Loucy (cell line): ENCODE results near the gene AFF3.

Experiments
- H2AFZ ChIP-seq: fragments of 200-600 bp; sonication (generic); 2 replicates; pipeline ENCODE4 v1.6.0; 2016; ENCODE audit warnings: antibody characterized with exemption, mild to moderate bottlenecking, low read length, moderate library complexity
- H3F3A ChIP-seq: fragments of 200-600 bp; 2 replicates; pipeline ENCODE4 v1.6.0; 2016; ENCODE audit warnings: antibody characterized with exemption, low read depth, mild to moderate bottlenecking
- H3K27me3 ChIP-seq: fragments of 200-600 bp; sonication (generic); 2 replicates; pipeline ENCODE4 v1.6.1; 2014; ENCODE audit warnings: low read length, mild to moderate bottlenecking; ENCODE audit not compliant: insufficient read depth, poor library complexity, severe bottlenecking
- H3K36me3 ChIP-seq: fragments of 200-600 bp; sonication (generic); 2 replicates; pipeline ENCODE4 v1.6.1; 2016; ENCODE audit warnings: low read length; ENCODE audit not compliant: insufficient read depth
- H3K4me1 ChIP-seq: fragments of 200-600 bp; sonication (generic); 2 replicates; pipeline ENCODE4 v1.5.1; 2014; ENCODE audit warnings: low read length, mild to moderate bottlenecking; ENCODE audit not compliant: insufficient read depth, poor library complexity, severe bottlenecking
- H3K4me2 ChIP-seq: fragments of 200-600 bp; sonication (generic); 2 replicates; pipeline ENCODE4 v1.6.0; 2014; ENCODE audit warnings: antibody characterized with exemption, low read length, low read depth, mild to moderate bottlenecking; ENCODE audit not compliant: poor library complexity, severe bottlenecking
- H3K4me3 ChIP-seq: fragments of 200-600 bp; sonication (generic); 2 replicates; pipeline ENCODE4 v1.5.1; 2014; ENCODE audit warnings: low read length, mild to moderate bottlenecking, mixed read lengths; ENCODE audit not compliant: poor library complexity, severe bottlenecking
- H3K79me2 ChIP-seq: fragments of 200-600 bp; sonication (generic); 2 replicates; pipeline ENCODE4 v1.6.1; 2014; ENCODE audit warnings: low read length; ENCODE audit not compliant: insufficient read depth
- H3K9ac ChIP-seq: fragments of 200-600 bp; sonication (generic); 2 replicates; pipeline ENCODE4 v1.6.0; 2014; ENCODE audit warnings: mild to moderate bottlenecking, low read depth, low read length, moderate library complexity; ENCODE audit not compliant: poor library complexity, severe bottlenecking
- H3K9me2 ChIP-seq: fragments of 200-600 bp; sonication (generic); replicated peaks from 2 replicates; pipeline ENCODE4 v1.6.1; 2016; ENCODE audit warnings: low read depth, low read length, mixed read lengths
- H3K9me3 ChIP-seq: fragments of 200-600 bp; sonication (generic); 2 replicates; pipeline ENCODE4 v1.6.1; 2014; ENCODE audit warnings: mild to moderate bottlenecking, antibody characterized with exemption, low read length, low read depth; ENCODE audit not compliant: insufficient read depth
- H4K20me1 ChIP-seq: fragments of 200-600 bp; sonication (generic); 2 replicates; pipeline ENCODE4 v1.6.0; 2014; ENCODE audit warnings: antibody characterized with exemption, low read length, mild to moderate bottlenecking; ENCODE audit not compliant: insufficient read depth, poor library complexity, severe bottlenecking
- EZH2phosphoT487 ChIP-seq: fragments of 200-600 bp; IDR thresholded peaks from 2 replicates; pipeline ENCODE4 v1.6.1; 2018; ENCODE audit warnings: antibody characterized with exemption, mild to moderate bottlenecking, moderate library complexity, borderline replicate concordance
- TF ChIP-seq, protein P1 (sequence below): fragments of 200-600 bp; sonication (generic); conservative IDR thresholded peaks from 2 replicates; pipeline ENCODE4 v1.5.1; 2014; ENCODE audit warnings: mild to moderate bottlenecking, antibody characterized with exemption, low read length

Gene AFF3

DNA sequence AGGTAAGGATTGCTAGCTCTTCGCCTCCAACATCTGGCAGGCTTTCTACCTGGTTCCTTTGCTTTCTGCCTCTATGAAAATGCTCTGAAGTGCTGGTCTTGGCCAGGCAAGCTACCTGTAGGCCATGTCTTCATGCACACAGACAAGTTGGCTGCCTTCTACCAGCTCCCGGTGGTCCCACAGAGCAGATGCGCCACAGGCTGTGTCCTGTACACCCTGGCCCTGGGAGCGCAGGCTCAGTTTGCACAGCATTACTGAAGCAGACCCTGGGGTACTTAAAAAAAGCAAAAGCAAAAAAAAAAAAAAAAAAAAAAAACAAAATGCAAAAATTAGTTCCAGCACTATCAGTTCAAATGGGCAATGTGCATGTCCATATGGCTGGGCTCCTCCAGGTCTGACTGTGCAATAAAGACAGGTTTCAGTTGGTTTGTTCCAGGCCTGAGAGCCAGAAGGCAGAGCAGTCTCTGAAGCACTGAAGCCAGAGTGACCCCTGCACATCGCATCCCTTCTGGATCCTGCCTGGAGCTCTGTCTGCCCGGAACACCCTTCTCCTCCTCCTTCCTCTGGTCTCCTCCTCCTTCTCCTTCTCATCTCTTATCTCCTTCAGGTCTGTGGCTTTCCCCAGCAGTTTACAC is 364.6 kb downstream of the AFF3 start:
- Histone ChIP-seq H3K4me1 (peaks cover 8% of the 10 kb centered on the region), H3K36me3 (no peaks in the 10 kb centered on the region), H3K9ac (no peak overlapping the region), H3K9me2 (no peaks in the 10 kb centered on the region), H3K27me3 (no peaks in the 10 kb centered on the region), H3F3A (no peaks in the 10 kb centered on the region), H4K20me1 (no peaks in the 10 kb centered on the region), H3K4me2 (no peak overlapping the region), H3K9me3 (no peaks in the 10 kb centered on the region), H2AFZ (no peak overlapping the region), H3K79me2 (no peaks in the 10 kb centered on the region), H3K4me3 (no peak overlapping the region)
- TF ChIP-seq, protein P1, sequence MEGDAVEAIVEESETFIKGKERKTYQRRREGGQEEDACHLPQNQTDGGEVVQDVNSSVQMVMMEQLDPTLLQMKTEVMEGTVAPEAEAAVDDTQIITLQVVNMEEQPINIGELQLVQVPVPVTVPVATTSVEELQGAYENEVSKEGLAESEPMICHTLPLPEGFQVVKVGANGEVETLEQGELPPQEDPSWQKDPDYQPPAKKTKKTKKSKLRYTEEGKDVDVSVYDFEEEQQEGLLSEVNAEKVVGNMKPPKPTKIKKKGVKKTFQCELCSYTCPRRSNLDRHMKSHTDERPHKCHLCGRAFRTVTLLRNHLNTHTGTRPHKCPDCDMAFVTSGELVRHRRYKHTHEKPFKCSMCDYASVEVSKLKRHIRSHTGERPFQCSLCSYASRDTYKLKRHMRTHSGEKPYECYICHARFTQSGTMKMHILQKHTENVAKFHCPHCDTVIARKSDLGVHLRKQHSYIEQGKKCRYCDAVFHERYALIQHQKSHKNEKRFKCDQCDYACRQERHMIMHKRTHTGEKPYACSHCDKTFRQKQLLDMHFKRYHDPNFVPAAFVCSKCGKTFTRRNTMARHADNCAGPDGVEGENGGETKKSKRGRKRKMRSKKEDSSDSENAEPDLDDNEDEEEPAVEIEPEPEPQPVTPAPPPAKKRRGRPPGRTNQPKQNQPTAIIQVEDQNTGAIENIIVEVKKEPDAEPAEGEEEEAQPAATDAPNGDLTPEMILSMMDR = no peak
- TF ChIP-seq EZH2phosphoT487 = no peak

DNA sequence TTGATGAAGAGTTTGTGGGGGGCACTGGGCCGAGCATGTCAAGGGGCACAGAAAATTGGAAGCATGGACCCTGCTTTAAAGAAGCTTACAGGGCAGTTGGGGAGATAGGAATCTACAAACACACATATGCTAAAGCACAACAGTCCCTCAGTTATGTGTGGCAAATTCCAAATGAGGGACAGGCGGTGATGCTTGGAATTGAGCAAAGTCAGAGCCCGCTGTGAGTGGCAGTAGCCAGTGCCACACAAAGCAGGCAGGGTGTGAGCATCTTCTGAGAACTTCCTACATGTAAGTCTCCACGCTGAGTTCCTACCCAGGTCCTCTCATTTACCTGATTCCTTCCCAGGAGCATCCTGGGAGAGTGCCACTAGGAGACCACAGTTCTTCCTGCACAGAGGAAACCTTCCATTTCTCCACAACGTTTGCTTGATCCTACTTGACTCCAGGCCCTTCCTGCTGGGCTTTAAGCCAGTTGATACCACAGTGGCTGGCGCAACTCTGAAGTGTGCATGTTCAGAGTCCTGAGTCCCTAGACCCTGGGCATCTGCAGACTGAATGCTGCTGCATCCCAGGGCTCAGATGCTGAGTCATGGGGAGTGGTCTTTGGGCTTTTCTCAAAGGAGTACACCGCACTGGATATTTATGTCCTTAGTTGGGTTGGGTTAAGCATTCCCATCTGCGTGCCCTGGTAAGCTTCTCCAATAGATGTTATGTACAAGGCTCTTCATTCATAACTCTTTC is 365.3 kb downstream of the AFF3 start:
- Histone ChIP-seq H4K20me1 (no peaks in the 10 kb centered on the region), H3K9me2 (no peaks in the 10 kb centered on the region), H3K36me3 (no peaks in the 10 kb centered on the region), H3K79me2 (no peaks in the 10 kb centered on the region), H3F3A (no peaks in the 10 kb centered on the region), H3K27me3 (no peaks in the 10 kb centered on the region), H3K9me3 (no peaks in the 10 kb centered on the region), H3K4me2 (no peak overlapping the region), H2AFZ (no peak overlapping the region), H3K4me3 (no peak overlapping the region), H3K9ac (no peak overlapping the region), H3K4me1 (peaks cover 11% of the 10 kb centered on the region)
- TF ChIP-seq EZH2phosphoT487 = no peak
- TF ChIP-seq, protein P1 = no peak

GRCh38 chr2:99776206-99776905 is 366.0 kb downstream of the AFF3 start:
- H3K9ac ChIP-seq = no peak overlapping the region

More at GRCh38 chr2:99776206-99776905, 366.0 kb downstream of the AFF3 start:
- TF ChIP-seq EZH2phosphoT487 = no peak
- TF ChIP-seq, protein P1 = no peak
- Histone ChIP-seq H3K4me1 (peaks cover 11% of the 10 kb centered on the region), H3F3A (no peaks in the 10 kb centered on the region), H3K79me2 (no peaks in the 10 kb centered on the region), H3K9me3 (no peaks in the 10 kb centered on the region), H3K27me3 (no peaks in the 10 kb centered on the region), H3K9me2 (no peaks in the 10 kb centered on the region), H3K36me3 (no peaks in the 10 kb centered on the region), H3K4me2 (no peak overlapping the region), H3K4me3 (no peak overlapping the region), H2AFZ (no peak overlapping the region), H4K20me1 (no peaks in the 10 kb centered on the region)
